ENCODE data around the gene STK32C.
"Not testable (repeated sequence)": the region's sequence is repeated elsewhere in the genome, so short reads cannot be mapped to it uniquely, and the experiment has no call there.

Gene STK32C

DNA sequence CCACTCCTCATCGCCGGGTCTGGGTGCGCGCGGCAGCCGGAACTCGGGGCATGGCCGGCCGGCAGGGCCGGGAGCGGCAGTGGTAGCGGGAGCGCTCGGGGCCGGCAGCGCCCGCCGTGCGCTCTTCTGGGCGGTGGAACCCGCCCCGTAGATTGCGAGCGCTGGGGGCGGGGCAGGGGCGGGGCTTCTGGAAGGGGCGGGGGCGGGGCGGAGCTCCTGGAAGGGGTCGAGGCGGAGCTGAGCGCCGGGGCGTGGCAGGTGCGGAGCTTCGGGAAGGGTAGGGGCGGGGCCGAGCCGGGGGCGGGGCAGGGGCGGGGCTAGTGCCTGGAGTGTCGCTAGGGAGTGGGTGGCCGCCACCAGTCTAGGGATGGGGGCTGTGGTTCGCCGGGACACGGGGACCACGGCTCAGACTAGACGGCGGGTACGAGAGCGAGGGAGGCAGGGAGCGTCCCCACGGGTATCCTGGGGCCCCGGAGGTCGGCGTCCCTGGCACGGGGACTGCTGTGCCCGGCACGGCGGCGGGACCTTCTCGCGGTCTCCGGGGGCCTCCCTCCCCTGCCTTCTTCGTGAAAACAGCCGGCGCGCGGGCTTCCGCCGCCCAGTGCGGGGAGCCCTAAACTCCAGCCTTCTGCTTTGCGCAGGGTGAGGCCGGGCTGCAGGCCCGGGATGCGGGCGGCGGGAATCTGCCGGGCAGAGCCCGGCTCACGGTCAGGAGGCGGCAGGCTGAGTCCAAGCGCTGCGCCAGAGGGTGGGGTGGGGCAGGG, at the start of gene STK32C:
Gene STK32C, minus strand, starts transcription at position 128 of the 764 bp plus-strand sequence. Its CDS starts 117 bp downstream, at position 11.
- peak; percentile 68 for DNase-seq

DNA sequence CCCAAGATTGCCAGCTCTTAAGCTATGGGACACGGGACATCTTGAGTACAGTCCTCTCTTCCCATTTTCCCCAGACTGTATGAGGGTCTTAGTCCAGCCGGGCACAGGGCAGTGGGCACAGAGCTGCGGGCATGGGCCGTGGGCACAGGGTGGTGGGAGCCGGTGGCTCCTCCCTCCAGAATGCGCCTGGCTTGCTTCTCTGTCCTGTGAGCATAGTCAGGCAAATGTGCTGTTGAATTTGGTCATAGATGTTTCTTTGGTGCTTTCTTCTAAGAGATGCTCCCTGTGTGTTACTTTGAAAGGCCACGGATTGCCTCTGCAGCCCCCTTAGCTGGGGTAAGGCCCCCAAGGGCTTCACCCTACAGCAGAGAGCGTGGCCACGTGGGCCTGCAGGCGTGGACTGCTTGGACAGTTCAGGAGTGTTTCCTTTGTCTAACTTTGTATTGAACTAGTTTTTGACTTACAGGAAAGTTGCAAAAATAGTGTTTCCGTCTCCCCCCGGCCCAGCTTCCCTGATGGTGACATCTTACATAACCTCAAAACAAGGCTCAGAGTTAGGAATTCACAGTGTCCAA, 49.0 kb upstream of the STK32C start:
- no peak for DNase-seq

DNA sequence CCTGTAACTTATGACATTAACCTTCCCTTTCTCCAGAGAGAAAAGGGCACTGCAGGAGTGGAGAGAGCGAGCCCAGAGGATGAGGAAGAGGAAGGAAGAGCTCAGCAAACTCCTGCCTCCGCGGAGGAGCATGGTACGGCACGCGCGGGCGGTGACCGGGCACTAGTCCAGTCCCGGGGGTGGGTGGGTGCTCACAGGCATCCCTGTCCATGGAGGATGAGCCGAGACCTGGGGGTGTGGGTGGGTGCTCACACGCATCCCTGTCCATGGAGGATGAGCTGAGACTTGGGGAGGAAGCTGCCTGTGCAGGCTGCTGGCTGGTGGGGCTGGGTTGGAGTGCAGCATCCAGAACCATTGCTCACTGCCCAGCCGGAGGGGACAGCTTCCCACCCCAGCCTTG, 48.0 kb upstream of the STK32C start:
- no peak for DNase-seq

DNA sequence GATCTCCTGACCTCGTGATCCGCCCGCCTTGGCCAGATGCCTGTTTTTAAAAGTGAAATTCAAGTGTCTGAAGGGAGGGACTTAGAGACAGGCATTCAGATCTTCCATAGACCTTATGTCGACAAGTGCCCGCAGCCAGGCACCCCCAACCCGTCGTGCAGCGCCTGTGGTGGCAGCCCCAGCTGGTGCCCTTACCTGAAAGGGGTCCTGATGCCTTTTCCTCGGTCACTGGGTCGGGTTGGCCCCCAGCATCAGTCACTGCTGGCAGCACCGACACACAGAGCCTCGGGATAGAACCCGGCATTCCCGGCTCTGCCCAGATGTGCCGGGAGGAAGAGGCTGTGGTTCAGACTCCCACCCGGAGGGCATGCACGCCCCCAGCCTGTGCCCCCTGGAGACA, 47.5 kb upstream of the STK32C start:
- no peak for DNase-seq

DNA sequence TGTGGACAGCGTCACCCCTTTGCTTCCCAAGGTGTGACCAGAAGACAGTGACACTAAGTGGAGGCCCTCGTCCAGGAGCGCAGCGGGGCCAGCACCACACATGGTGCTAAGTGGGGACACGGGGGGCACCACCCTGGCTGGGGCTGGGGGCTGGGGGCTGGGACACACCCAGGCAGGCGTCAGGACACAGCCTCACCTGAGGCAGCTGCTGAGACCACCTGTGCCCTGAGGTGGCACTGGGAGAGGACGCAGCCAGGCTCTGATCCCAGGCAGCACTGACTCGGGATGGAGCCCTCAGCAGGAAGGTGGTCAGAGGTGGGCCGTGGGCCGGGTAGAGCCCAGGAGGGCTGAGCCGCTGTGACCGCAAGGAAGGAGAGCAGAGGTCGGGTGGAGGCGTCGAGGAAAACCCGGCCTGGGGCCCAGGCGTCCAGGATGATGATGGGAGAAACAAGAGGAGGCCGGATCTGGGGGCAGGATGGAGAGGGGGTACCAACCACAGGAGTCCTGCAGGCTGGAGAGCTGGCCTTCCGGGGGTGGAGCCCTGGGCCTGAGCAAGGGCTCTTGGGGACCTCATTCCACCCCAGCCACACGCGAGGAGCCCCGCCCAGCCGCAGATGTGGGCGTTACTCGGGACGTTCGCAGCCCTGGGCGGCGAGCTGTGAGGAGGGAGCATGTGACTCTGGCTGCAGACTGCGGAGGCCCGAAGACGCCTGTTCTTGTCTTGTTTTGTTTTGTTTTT, 46.8 kb upstream of the STK32C start:
- no peak for DNase-seq

DNA sequence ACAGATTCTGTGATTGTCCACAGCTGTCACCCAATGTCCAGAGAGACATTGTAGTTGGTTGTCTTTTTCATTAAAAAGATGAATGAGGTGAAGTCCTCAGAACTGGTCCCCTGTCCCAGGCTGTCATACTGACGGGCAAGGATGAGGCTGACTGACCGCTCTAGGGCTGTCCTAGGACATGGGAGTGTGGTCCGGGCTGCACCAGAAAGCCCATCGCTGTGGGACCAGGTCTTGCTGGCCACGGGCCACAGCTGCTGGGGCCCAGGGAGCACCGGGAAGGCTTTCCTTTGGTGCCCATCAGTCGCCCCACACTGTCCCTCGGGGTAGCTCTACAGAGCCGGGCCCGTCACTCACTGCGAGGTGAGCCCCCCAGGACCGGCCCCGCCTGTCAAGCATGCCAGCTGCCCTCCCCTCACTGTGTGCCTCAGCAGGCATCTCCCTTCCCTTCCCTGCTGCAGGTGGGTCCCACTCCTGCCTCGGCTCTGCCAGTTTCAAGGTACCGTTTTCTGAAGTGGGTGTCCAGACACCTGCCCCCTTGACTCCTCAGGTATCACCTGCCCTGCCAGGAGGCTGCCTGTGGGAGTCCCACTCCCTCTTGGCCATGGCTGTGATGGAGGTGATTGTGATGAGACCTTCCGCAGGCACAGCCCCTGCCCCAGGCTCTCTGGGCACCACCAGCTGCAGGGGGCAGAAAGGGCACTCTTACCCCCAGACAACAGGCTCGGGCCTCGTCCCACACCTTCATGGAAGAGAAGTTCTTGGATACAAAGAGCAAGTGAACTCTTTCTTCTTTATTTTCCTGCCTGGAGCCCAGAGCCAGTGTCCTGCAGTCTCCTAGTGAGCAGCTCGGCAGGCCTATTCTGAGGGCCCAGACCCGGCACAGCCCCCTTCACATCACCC, 46.0 kb upstream of the STK32C start:
- no peak for DNase-seq

DNA sequence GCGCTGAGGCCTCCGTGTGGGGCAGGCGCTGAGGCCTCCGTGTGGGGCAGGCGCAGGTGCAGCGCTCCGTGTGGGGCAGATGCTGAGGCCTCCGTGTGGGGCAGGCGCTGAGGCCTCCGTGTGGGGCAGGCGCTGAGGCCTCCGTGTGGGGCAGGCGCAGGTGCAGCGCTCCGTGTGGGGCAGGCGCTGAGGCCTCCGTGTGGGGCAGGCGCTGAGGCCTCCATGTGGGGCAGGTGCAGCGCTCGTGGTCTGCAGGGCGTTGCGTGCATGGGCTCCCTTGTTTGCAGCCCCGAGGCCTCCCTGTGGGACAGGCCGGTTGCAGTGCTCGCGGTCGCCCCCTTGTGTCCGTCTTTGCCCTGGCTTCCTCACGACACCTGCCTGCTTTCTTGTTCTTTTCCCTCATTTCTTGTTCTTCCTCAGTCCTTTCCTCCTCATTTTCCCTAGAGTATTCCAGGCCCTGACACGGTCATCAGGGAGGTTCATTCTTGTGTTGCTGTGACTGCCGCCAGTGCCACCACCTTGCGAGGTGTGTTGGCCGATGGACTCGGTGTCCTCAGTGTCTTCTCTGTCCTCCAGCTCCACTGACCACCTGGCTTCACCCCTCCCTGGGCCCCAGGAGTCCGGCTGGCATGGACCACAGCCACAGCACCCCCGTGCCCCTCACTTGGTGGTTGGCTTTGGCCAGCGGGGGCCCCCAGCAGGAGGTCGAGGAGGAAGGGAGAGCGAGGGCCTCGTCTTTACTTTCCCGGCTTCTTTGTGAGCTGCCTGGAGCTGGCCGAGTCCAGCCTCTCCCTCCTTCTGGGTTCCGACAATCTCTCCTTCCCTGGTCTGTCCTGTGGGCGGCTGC, 44.9 kb upstream of the STK32C start:
- DNase-seq: peak; percentile 49

DNA sequence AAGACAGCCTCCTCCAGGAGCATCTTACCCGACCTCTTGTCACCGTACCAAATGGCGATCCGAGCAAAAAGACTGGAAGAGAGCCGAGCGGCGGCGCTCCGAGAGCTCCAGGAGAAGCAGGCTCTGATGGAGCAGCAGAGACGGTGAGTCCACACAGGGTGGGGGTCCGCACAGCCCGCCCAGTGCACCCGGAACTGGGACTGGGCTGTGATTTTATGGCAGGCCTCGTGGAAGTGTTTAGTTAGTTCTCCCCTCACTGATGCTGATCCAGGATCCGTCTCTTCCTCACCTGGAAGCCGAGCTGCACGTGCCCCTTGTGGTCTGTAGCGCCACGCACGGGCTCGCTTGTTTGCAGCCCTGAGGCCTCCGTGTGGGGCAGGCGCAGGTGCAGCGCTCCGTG, 43.9 kb upstream of the STK32C start:
- DNase-seq: no peak

DNA sequence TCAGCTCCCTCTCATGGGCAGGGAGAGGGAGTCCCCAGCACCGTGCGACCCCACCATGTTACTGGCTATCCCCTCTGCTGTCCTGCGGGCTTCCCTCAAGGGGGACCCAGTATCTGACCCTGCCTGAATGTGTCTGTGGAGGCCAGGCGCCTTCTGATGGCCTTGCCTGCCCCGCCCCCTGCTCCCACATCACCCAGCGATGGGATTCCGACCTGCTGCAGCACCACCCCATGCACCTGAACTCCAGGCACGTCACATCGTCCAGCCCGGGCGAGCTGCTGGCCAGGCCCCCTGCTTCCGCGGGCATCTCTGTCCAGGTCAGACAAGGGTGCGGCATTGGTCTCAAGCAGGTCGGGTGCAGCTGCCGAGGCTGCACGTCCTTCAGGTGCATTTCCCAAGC, 43.2 kb upstream of the STK32C start:
- no peak for DNase-seq

DNA sequence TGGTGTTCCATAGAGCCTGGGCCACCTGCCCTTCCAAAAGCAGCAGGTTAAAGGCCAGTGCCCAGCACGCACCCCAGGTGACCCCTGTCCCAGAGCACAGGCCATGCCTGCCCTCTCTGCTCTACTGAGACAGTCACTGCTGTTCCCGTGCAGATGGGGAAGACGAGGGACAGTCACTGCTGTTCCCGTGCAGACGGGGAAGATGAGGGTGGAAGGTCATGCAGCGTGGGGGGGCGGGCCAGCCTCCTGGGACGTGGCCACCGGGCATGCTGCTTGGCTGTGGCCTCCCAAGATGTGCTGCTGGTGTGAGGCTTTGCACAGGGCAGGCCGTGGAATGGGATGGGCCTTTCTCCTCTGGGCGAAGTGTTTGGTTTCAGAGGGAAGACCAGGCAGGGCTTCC, 42.6 kb upstream of the STK32C start:
- DNase-seq: no peak

DNA sequence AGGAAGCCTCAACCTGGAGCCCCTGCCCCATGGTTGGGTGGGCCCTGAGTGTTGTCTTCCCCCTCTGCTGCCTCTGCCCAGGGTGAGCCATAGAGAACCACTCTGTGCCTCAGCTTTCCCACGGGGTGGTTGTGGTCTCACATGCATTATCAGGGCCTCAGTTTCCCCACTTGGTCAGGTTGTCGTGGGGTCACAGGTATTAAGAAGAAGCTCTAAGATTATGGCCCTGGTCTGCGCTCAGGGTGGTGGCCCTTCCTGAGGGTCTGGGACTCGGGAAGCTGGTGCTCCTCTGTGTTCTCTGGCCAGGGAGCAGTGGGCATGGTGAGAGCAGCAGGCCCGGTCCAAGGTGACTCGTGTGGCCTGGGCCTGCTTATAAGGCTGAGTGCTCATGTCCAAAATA, 42.0 kb upstream of the STK32C start:
- no peak for DNase-seq

DNA sequence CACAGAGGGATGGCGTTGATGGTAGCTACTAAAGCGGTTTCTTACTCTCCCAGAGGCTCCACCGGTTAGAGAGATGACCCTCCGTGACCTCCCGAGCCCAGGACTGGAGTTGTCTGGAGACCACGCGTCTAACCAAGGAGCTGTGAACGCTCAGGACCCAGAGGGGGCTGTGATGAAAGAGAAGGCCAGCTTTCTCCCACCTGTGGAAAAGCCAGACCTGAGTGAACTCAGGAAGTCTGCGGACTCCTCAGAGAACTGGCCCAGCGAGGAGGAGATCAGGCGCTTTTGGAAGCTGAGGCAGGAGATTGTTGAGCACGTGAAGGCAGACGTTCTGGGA, 40.1 kb upstream of the STK32C start:
- DNase-seq: no peak

DNA sequence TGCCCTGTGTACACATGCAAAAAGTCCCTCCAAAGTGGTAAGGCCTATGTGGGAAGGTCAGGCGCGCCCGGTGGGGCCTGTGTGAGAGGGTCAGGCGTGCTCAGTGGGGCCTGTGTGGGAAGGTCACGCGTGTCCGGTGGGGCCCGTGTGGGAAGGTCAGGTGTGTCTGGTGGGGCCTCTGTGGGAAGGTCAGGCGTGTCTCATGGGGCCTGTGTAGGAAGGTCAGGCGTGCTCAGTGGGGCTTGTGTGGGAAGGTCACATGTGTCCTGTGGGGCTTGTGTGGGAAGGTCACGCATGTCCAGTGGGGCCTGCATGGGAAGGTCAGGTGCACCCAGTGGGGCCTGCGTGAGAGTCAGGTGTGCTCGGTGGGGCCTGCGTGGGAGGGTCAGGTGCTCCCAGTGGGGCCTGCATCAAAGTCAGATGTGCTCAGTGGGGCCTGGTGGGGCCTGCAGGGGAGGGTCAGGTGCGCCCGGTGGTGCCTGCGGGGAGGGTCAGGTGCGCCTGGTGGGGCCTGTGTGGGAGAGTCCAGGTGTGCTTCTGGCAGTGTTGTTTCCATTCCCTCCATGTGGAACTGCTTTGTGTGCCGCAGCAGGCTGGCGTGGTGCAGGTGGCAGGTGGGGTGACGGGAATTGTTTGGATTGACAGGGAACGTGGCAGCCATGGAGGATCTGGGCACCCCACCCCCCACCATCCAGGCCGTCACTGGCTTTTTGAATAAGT, 39.6 kb upstream of the STK32C start:
- DNase-seq: no peak

DNA sequence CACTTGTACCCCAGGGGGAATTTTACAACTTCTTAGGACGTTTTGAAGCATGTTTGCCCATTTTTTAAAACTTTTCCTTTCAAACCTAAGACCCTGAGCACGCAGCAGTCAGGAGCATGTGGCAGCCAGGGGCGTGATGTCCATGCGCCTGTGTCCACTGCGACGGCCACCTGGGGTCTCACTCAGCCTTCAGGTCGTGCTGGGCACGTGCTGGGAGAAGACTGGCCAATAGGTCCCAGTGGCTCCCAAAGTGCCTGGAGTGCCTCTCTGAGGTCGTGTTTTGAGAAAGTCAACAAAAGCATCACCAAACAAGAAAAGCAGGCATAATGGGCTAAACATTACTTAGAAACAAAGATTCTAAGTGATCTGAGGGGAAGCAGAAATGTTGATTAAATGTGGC, 39.1 kb upstream of the STK32C start:
- no peak for DNase-seq

DNA sequence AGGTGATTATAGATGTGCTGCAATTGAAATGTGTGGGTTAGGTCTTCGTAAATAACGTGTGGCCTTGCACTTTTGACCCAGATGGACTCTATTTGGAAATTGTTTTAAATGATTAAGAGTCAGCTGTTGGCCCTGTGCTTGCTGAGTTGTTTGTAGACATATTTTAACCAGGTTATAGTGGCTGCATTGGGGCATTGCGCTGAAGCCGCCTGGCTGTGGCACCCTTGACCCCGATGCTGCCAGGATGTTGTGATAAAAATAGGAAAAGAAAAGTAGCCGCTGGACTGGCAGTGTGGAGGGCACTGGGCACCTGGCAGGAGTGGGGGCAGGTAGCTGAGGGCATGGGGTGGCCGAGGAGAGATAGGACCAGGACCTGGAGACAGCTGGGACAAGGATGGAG, 37.6 kb upstream of the STK32C start:
- no peak for DNase-seq

DNA sequence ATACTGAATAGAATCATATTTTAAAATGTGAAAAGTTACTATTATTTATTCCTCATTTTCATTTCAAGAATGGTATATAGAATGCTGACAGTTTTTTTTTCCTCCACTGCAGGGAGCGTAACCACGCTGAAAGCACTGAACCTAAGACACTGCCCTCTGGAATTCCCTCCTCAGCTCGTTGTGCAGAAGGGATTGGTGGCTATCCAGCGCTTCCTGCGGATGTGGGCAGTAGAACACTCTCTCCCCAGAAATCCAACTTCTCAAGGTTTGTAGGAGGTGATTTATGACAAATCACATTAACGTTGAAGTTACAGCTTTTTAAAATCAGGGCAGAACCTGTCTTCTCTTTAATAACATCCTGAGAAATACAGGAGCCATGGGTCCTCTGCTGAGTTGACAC, 36.6 kb upstream of the STK32C start:
- no peak for DNase-seq

DNA sequence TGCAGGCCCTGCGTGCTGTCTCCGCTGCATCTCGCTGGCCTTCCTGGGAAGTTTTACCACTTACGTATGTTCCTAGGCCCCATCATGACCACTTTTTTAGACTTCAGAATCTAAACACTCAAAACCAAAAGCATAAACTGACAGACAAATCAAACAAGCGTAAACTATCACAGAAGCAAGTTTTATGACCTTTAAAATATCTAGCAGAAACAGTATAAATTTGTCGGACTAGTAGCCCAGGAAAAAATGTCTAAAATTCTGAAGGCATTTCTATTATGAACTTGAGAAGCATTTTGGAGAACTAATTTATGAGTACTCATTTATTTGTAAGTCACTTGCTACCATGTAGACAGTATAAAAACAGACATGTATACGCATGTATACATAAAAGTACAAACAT, 34.8 kb upstream of the STK32C start:
- DNase-seq: no peak

DNA sequence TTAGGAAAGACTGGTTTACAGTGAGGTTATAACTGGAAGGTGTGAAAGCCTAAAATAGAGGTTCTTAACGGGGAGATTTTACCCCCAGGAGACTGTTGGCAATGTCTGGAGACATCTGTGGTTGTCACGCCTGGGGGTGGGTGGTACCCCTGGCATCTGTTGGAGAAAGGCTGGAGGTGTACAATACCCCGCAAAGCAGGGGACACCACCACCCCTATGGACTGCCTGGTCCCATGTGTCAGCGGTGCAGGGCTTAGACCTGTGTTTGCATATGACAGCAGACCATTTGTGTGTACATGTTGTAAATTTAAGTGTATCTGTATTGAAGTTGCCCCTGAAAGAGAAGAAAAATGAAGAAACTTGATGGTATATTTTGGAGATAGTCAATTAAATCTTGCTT, 34.0 kb upstream of the STK32C start:
- DNase-seq: no peak

DNA sequence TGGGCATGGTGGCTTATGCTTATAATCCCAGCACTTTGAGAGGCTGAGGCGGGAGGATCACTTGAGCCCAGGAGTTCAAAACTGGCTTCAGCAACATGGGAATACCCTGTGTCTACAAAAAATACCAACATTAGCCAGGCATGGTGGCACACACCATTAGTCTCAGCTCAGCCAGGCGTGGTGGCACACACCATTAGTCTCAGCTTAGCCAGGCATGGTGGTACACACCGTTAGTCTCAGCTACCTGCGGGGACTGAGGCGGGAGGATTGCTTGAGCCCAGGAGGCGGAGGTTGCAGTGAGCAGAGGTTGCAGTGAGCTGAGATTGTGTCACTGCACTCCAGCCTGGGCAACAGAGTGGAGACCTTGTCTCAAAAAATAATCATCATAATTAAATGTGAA, 33.3 kb upstream of the STK32C start:
- no peak for DNase-seq

DNA sequence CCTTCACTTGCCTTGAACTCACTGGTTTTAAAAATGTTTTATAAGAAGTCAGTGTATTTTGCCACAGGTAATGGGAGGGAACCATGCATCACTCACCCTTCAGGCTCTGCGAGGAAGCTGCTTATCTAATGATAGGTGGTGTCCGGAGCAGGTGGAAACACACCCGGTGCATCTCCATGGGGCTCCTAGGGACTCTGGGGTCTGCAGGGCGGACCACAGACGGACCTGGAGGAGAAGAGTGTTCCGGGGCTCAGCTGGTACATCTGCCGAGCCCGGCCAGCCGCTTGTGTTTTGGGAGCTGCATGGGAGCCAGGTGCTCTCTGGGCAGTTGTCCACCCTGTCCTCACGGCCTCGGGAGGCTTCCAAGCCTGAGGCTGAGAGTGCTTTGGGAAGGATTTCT, 31.5 kb upstream of the STK32C start:
- no peak for DNase-seq

DNA sequence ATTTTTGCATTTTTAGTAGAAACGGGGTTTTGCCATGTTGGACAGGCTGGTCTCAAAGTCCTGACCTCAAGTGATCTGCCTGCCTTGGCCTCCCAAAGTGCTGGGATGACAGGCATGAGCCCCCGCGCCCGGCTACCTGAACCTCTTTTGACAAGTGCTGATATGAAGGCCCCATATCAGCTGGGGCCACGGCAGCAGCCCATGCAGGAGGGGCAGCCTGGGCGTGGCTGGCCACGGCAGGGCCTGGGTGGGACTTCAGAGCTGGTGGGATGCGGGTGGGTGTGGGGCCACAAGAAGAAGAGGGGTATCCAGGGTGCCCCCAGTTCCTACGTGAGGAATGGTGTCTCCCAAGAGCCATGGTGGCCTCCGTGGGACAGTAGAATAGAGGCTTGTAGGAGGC, 31.1 kb upstream of the STK32C start:
- DNase-seq: no peak

DNA sequence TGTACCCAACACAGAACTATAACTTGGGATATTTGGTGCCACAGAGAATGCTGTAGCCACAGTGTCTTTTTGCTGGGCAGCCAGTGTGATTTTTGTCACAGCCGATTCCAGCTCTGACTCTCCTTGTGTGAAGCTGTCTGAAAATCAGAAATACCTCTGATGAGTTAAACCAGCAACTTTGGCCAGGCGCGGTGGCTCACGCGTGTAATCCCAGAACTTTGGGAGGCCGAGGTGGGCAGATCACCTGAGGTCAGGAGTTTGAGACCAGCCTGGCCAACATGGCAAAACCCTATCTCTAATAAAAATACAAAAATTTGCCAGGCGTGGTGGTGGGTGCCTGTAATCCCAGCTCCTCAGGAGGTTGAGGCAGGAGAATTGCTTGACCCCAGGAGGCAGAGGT, 30.1 kb upstream of the STK32C start:
- not testable (repeated sequence) for DNase-seq
